H1 (cell line): ENCODE data around the gene CLDN9. TPM values are rescaled to one million over a fixed set of nuclear protein-coding genes. Genes with fewer than 3 reads are reported as not detected.

Experiments used
- CTCF ChIA-PET: fragments of 300-600 bp; sonication (Branson Sonifier 250); formaldehyde crosslinking; loops from one replicate; lab custom pipeline; 2021; ENCODE audit not compliant: partially characterized antibody; lab: Charles Lee
- POLR2A ChIA-PET: fragments of 300-600 bp; sonication (Branson Sonifier 250); formaldehyde crosslinking; loops from one replicate; lab custom pipeline; 2021; ENCODE audit warnings: inconsistent platforms; ENCODE audit not compliant: partially characterized antibody; lab: Charles Lee
- DNase-seq, 2 experiments: peaks; one replicate each; pipeline versions ENCODE4 v3.0.0 to v3.0.0-alpha.2; 2010 to 2022; ENCODE audit warnings: low spot score in 2 of 2, low read depth in 1 of 2, mixed read lengths in 1 of 2
- FAIRE-seq: peaks from 2 replicates; lab custom pipeline; 2011; peaks lifted over from hg19 to GRCh38; lab: Jason Lieb, UNC
- H2AFZ ChIP-seq: 2 replicates; pipeline ENCODE4 v1.8.1; 2012; ENCODE audit warnings: low read length, inconsistent platforms
- H2AK5ac ChIP-seq: 2 replicates; pipeline ENCODE4 v1.6.1; 2013; ENCODE audit warnings: low read depth, low read length
- H2BK120ac ChIP-seq: replicated peaks from 2 replicates; pipeline ENCODE3; 2013; ENCODE audit warnings: low read depth, low read length, inconsistent platforms
- H2BK12ac ChIP-seq: 2 replicates; pipeline ENCODE4 v1.6.1; 2013; ENCODE audit warnings: low read depth, low read length
- H2BK15ac ChIP-seq: 2 replicates; pipeline ENCODE4 v1.6.1; 2013; ENCODE audit warnings: low read length
- H2BK20ac ChIP-seq: 2 replicates; pipeline ENCODE4 v1.6.1; 2013; ENCODE audit warnings: low read length
- H2BK5ac ChIP-seq: 2 replicates; pipeline ENCODE4 v1.6.1; 2013; ENCODE audit warnings: low read depth, low read length
- H3K14ac ChIP-seq: 2 replicates; pipeline ENCODE4 v1.6.1; 2013; ENCODE audit warnings: inconsistent platforms; ENCODE audit not compliant: insufficient read length
- H3K18ac ChIP-seq: 2 replicates; pipeline ENCODE4 v1.6.1; 2013; ENCODE audit warnings: low read length; ENCODE audit errors: extremely low read depth
- H3K23ac ChIP-seq: 2 replicates; pipeline ENCODE4 v1.6.1; 2013; ENCODE audit warnings: inconsistent platforms; ENCODE audit not compliant: insufficient read length
- H3K23me2 ChIP-seq: 2 replicates; pipeline ENCODE4 v1.6.1; 2013; ENCODE audit warnings: low read depth, low read length
- H3K27ac ChIP-seq: 2 replicates; pipeline ENCODE4 v1.6.1; 2011; ENCODE audit warnings: low read depth, low read length, inconsistent platforms
- H3K27me3 ChIP-seq, 4 experiments: replicated peaks in 1 of 4; 1 replicate in 1 of 4; 2 replicates in 3 of 4; pipeline versions ENCODE4 v1.6.1 to v1.8.1; 2011 to 2013; ENCODE audit warnings: low read length in 3 of 4, mild to moderate bottlenecking in 3 of 4, inconsistent platforms in 2 of 4, mixed read lengths in 2 of 4, moderate library complexity in 1 of 4; ENCODE audit not compliant: control insufficient read depth in 3 of 4, insufficient read depth in 3 of 4; ENCODE audit errors: extremely low read depth in 1 of 4
- H3K36me3 ChIP-seq, 4 experiments: 2 replicates each; pipeline versions ENCODE4 v1.6.1 to v1.8.1; 2011 to 2013; ENCODE audit warnings: mild to moderate bottlenecking in 4 of 4, low read length in 3 of 4, moderate library complexity in 2 of 4, control low read depth in 1 of 4, inconsistent platforms in 1 of 4; ENCODE audit not compliant: insufficient read depth in 4 of 4, control insufficient read depth in 2 of 4
- H3K4ac ChIP-seq: replicated peaks from 2 replicates; pipeline ENCODE3; 2013; ENCODE audit warnings: low read length, low read depth, mixed read lengths, inconsistent platforms; ENCODE audit not compliant: insufficient read length
- H3K4me1 ChIP-seq, 4 experiments: replicated peaks in 1 of 4; 1 replicate in 1 of 4; 2 replicates in 3 of 4; pipeline versions ENCODE4 v1.6.1 to v1.8.1; 2011 to 2013; ENCODE audit warnings: low read length in 3 of 4, inconsistent platforms in 2 of 4, mixed read lengths in 1 of 4; ENCODE audit not compliant: insufficient read depth in 4 of 4, control insufficient read depth in 3 of 4
- H3K4me2 ChIP-seq, 2 experiments: 2 replicates each; pipeline versions ENCODE4 v1.6.1 to v1.8.1; 2011 to 2013; ENCODE audit warnings: low read depth in 2 of 2, low read length in 2 of 2, control low read depth in 1 of 2, inconsistent platforms in 1 of 2, mild to moderate bottlenecking in 1 of 2; ENCODE audit not compliant: insufficient read depth in 1 of 2
- H3K4me3 ChIP-seq, 4 experiments: fragments of 200-600, 300-600 bp in 1 of 4; sonication (generic), shearing (Covaris generic), sonication (Bioruptor Twin) in 1 of 4; 2 replicates each; pipeline versions ENCODE4 v1.5.1 to v1.8.1; 2011 to 2016; ENCODE audit warnings: low read length in 4 of 4, low read depth in 3 of 4, control low read depth in 2 of 4, inconsistent platforms in 2 of 4, mild to moderate bottlenecking in 2 of 4, mixed read lengths in 1 of 4, moderate library complexity in 1 of 4; ENCODE audit not compliant: insufficient read depth in 2 of 4; ENCODE audit errors: extremely low read depth in 1 of 4
- H3K56ac ChIP-seq: replicated peaks from 2 replicates; pipeline ENCODE3; 2013; ENCODE audit warnings: low read depth, mild to moderate bottlenecking, mixed read lengths, low read length, inconsistent platforms; ENCODE audit not compliant: insufficient read length
- H3K79me1 ChIP-seq: 2 replicates; pipeline ENCODE4 v1.6.1; 2013; ENCODE audit warnings: low read depth, low read length, control low read depth
- H3K79me2 ChIP-seq, 2 experiments: 2 replicates each; pipeline versions ENCODE4 v1.6.1 to v1.8.1; 2012 to 2013; ENCODE audit warnings: low read length in 2 of 2, mild to moderate bottlenecking in 2 of 2, inconsistent platforms in 1 of 2; ENCODE audit not compliant: insufficient read depth in 2 of 2, control insufficient read depth in 1 of 2
- H3K9ac ChIP-seq, 4 experiments: replicated peaks in 1 of 4; 1 replicate in 1 of 4; 2 replicates in 3 of 4; pipeline versions ENCODE4 v1.6.1 to v1.8.1; 2011 to 2013; ENCODE audit warnings: low read depth in 3 of 4, low read length in 3 of 4, control low read depth in 2 of 4, mild to moderate bottlenecking in 2 of 4, moderate library complexity in 2 of 4, inconsistent platforms in 1 of 4; ENCODE audit errors: extremely low read depth in 1 of 4
- H3K9me3 ChIP-seq, 2 experiments: 2 replicates each; pipeline versions ENCODE4 v1.6.1 to v1.8.1; 2012 to 2013; ENCODE audit warnings: mild to moderate bottlenecking in 2 of 2, moderate library complexity in 2 of 2, control low read depth in 1 of 2, inconsistent platforms in 1 of 2, low read depth in 1 of 2, low read length in 1 of 2, mixed read lengths in 1 of 2; ENCODE audit not compliant: insufficient read depth in 2 of 2
- H4K20me1 ChIP-seq, 2 experiments: replicated peaks in 1 of 2; 2 replicates each; pipeline versions ENCODE3 to v1.8.1; 2011 to 2013; ENCODE audit warnings: inconsistent platforms in 2 of 2, low read length in 2 of 2, mild to moderate bottlenecking in 1 of 2; ENCODE audit not compliant: insufficient read depth in 2 of 2, control insufficient read depth in 1 of 2
- H4K5ac ChIP-seq: 2 replicates; pipeline ENCODE4 v1.6.1; 2013; ENCODE audit warnings: low read length, low read depth, mixed read lengths, inconsistent platforms; ENCODE audit not compliant: insufficient read length
- H4K8ac ChIP-seq: 2 replicates; pipeline ENCODE4 v1.8.0; 2013; ENCODE audit warnings: mild to moderate bottlenecking, moderate library complexity, low read length, inconsistent platforms; ENCODE audit not compliant: insufficient read depth; ENCODE audit errors: extremely low read depth
- H4K91ac ChIP-seq: replicated peaks from 2 replicates; pipeline ENCODE3; 2013; ENCODE audit warnings: low read length, mixed read lengths, inconsistent platforms; ENCODE audit not compliant: insufficient read length
- CHD1 ChIP-seq: IDR thresholded peaks from 2 replicates; pipeline ENCODE4 v1.6.1; 2012; ENCODE audit warnings: low read depth, low read length, improper control_type of control experiment
- CHD2 ChIP-seq: IDR thresholded peaks from 2 replicates; pipeline ENCODE4 v1.6.1; 2012; ENCODE audit warnings: low read length, improper control_type of control experiment
- EZH2 ChIP-seq: fragments of 200-600 bp; sonication (generic); IDR thresholded peaks from 2 replicates; pipeline ENCODE4 v1.7.1; 2012; ENCODE audit warnings: low read depth, mild to moderate bottlenecking, moderate library complexity, low read length, inconsistent platforms; ENCODE audit not compliant: severe bottlenecking
- HDAC6 ChIP-seq: IDR thresholded peaks from one replicate; pipeline ENCODE4 v1.7.1; 2012; ENCODE audit warnings: low read depth, mild to moderate bottlenecking, inconsistent platforms, low read length, moderate library complexity
- KDM5A ChIP-seq: fragments of 200-600 bp; IDR thresholded peaks from 2 replicates; pipeline ENCODE4 v1.7.1; 2012; ENCODE audit warnings: mild to moderate bottlenecking, low read length, inconsistent platforms, mixed read lengths
- NANOG ChIP-seq: IDR thresholded peaks from 2 replicates; pipeline ENCODE4 v1.6.1; 2011; ENCODE audit warnings: low read length, low read depth, mild to moderate bottlenecking, inconsistent platforms; ENCODE audit not compliant: insufficient read depth, poor library complexity, severe bottlenecking
- SUZ12 ChIP-seq: fragments of 200-600 bp; sonication (generic); IDR thresholded peaks from 2 replicates; pipeline ENCODE4 v1.6.1; 2012; ENCODE audit warnings: mild to moderate bottlenecking, inconsistent platforms, low read length, moderate library complexity, mixed read lengths
- WGBS, 2 experiments: shearing (Covaris generic) in 1 of 2; methylation state at CpG; one replicate each; pipeline versions ENCODE4 v1.1.6 to v1.1.7; 2013 to 2015; ENCODE audit warnings: low lambda C conversion rate in 2 of 2, mixed read lengths in 2 of 2, inconsistent platforms in 1 of 2, low coverage in 1 of 2, missing lambda C conversion rate in 1 of 2; ENCODE audit not compliant: insufficient replicate concordance in 2 of 2, insufficient coverage in 1 of 2, insufficient read length in 1 of 2; ENCODE audit errors: extremely low coverage in 1 of 2, missing lambda C conversion rate in 1 of 2; 5-methylcytosine and 5-hydroxymethylcytosine counted together
- polyA plus RNA-seq, 7 experiments: library from polyadenylated mRNA; depleted of rRNA in 3 of 7; stranded (reverse) in 5 of 7; unstranded in 2 of 7; fragments of >200 nt in 5 of 7; fragments of 200-250 nt in 2 of 7; gene quantifications; 1 replicate in 5 of 7; 2 replicates in 1 of 7; 4 replicates in 1 of 7; pipeline versions ENCODE4 v1.2.1 to v1.2.3, GENCODE V29; 2011 to 2013; ENCODE audit warnings: missing spikeins in 2 of 7, mixed read lengths in 2 of 7
- total RNA-seq: library from RNA; stranded (reverse); fragmentation: NEBNext Ultra II Directional; extraction: Animal tissue kit (Norgen Biotek cat#: 25700); gene quantifications from 2 replicates; pipeline ENCODE4 v1.2.1, GENCODE V29; 2021
- TF ChIP-seq, protein P1 (sequence below), 3 experiments: IDR thresholded peaks; 1 replicate in 2 of 3; 2 replicates in 1 of 3; pipeline versions ENCODE4 v1.5.1 to v1.6.1; 2011; ENCODE audit warnings: low read length in 3 of 3, mild to moderate bottlenecking in 3 of 3, inconsistent platforms in 2 of 3, low read depth in 1 of 3, moderate library complexity in 1 of 3; ENCODE audit not compliant: insufficient read depth in 1 of 3; ENCODE audit errors: control extremely low read depth in 1 of 3
- TF ChIP-seq, protein P2 (sequence below): IDR thresholded peaks from 2 replicates; pipeline ENCODE4 v1.6.1; 2012; ENCODE audit warnings: inconsistent platforms

The CLDN9 gene
- total and polyA plus RNA-seq, 2 of the 8 experiments (the other 6 are each of a cell fraction or from before 2014, with no cell fraction given), result 0.60 to 0.89 TPM

DNA sequence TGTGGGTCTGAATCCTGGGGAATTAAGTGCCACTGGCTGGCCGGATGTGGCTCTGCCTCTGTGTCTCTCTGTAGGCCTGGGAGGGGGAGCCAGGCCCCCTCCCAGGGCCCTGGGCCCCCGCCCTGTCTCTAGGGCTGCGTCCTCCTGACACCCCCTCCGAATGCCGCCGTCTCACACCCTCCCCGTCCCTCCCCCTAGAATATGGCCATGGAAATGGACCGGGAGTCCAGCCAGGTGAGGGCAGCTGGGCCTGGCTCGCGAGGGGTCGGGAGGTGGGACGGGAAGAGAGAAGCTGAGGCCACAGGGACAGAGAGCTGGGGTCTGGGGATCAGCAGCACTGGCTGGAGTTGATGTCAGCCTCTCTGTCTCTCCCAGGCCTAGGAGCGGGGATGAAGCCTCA lies 16.4 kb upstream of the CLDN9 start:
- CTCF ChIA-PET, result interaction anchor here (1.0 to 17.3 kb wide), 8 partner anchors 9 to 66 kb away, joined by 3 to 639 read pairs (median 4); partner anchors contain the start of genes BICDL2, CLDN6, HCFC1R1 and THOC6
- Histone ChIP-seq H3K56ac (no peak overlapping the region), H2AFZ (no peak overlapping the region), H3K18ac (peak overlapping the region; percentile 32; the same call in 1 of the 2 replicates), H3K79me1 (no peaks in the 10 kb centered on the region), H4K8ac (peak overlapping the region; percentile 71), H3K79me2 (no peaks in the 10 kb centered on the region), H3K9ac (no peak overlapping the region), H2AK5ac (peak overlapping the region; percentile 39; the same call in 1 of the 2 replicates), H3K4me3 (no peak overlapping the region), H2BK20ac (peak overlapping the region; percentile 80; the same call in 1 of the 2 replicates), H3K4me1 (peaks cover 0 to 27% (median 7%) of the 10 kb centered on the region in 4 experiments; a peak in 6 of 7 replicates), H2BK120ac (no peak overlapping the region), H2BK15ac (0 out of 2 replicates have a peak overlapping the region, but pooled peaks have one; percentile 46), H2BK12ac (peak overlapping the region; percentile 27; the same call in 1 of the 2 replicates), H3K4me2 (no peak overlapping the region), H3K27me3 (no peaks in the 10 kb centered on the region), H2BK5ac (peak overlapping the region; percentile 66; the same call in 1 of the 2 replicates), H3K36me3 (no peaks in the 10 kb centered on the region), H4K20me1 (peaks cover 0 to 2% of the 10 kb centered on the region in 2 experiments), H3K9me3 (no peaks in the 10 kb centered on the region), H3K14ac (no peak overlapping the region), H3K23me2 (no peaks in the 10 kb centered on the region; the same call in 1 of the 2 replicates), H3K27ac (no peak overlapping the region; the same call in 1 of the 2 replicates), H4K91ac (no peak overlapping the region), H3K4ac (peak overlapping the region; percentile 91), H4K5ac (no peak overlapping the region), H3K23ac (no peak overlapping the region)
- DNase-seq, result no peak
- 90% methylated on average over 8 of the region's 13 CpGs; no CpG with 5 or more reads in 1 of the 2 experiments for WGBS, 2 experiments
- POLR2A ChIA-PET, result interaction anchor here (1.0 to 15.2 kb wide), 9 partner anchors 9 to 102 kb away, joined by 3 to 200 read pairs (median 6); partner anchors contain the start of genes CLDN6, CLDN9, HCFC1R1 and KREMEN2
- no peak for FAIRE-seq
- TF ChIP-seq EZH2, result no peak
- TF ChIP-seq, protein P1, sequence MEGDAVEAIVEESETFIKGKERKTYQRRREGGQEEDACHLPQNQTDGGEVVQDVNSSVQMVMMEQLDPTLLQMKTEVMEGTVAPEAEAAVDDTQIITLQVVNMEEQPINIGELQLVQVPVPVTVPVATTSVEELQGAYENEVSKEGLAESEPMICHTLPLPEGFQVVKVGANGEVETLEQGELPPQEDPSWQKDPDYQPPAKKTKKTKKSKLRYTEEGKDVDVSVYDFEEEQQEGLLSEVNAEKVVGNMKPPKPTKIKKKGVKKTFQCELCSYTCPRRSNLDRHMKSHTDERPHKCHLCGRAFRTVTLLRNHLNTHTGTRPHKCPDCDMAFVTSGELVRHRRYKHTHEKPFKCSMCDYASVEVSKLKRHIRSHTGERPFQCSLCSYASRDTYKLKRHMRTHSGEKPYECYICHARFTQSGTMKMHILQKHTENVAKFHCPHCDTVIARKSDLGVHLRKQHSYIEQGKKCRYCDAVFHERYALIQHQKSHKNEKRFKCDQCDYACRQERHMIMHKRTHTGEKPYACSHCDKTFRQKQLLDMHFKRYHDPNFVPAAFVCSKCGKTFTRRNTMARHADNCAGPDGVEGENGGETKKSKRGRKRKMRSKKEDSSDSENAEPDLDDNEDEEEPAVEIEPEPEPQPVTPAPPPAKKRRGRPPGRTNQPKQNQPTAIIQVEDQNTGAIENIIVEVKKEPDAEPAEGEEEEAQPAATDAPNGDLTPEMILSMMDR (IDR thresholded peaks at IDR 0.05; ENCODE audit: control extremely low read depth in 1 of 3, insufficient read depth in 1 of 3, low read depth in 1 of 3, low read length in 3 of 3), result no peak
- no peak for TF ChIP-seq CHD2
- no peak for TF ChIP-seq NANOG
- no peak for TF ChIP-seq SUZ12
- TF ChIP-seq HDAC6, result no peak
- no peak for TF ChIP-seq CHD1
- TF ChIP-seq KDM5A, result no peak
- TF ChIP-seq, protein P2, sequence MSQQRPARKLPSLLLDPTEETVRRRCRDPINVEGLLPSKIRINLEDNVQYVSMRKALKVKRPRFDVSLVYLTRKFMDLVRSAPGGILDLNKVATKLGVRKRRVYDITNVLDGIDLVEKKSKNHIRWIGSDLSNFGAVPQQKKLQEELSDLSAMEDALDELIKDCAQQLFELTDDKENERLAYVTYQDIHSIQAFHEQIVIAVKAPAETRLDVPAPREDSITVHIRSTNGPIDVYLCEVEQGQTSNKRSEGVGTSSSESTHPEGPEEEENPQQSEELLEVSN, result no peak
